LNCAP (cell line): ENCODE measurements around the gene DHRS11.
A peak's percentile ranks its signal among the peaks of the same experiment; 100 is the strongest.

Experiments used
- TF ChIP-seq, protein P1 (sequence below): fragments of 450-650 bp; IDR thresholded peaks from 2 replicates; pipeline ENCODE4 v1.5.1; 2017; ENCODE audit warnings: mild to moderate bottlenecking

Gene DHRS11

DNA sequence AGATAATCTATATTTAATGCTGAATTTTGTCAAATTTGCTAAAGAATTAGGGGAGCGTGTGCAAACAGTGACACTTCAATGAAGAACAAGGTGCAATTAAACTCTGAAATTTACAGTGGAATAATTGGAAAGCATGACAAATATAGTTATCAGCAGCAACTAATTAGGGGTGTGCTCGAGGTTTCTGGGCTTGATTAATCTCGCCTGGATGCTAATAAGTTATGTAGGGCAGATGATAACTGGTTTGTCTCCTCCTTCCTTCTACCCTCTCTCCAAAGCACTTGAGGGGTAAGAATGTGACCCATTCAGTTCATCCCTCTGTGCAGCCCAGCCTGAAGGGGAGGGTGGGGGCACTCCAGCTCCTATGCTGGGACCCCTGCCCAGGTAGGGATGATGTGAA is 31.6 kb downstream of the DHRS11 start:
- TF ChIP-seq, protein P1, sequence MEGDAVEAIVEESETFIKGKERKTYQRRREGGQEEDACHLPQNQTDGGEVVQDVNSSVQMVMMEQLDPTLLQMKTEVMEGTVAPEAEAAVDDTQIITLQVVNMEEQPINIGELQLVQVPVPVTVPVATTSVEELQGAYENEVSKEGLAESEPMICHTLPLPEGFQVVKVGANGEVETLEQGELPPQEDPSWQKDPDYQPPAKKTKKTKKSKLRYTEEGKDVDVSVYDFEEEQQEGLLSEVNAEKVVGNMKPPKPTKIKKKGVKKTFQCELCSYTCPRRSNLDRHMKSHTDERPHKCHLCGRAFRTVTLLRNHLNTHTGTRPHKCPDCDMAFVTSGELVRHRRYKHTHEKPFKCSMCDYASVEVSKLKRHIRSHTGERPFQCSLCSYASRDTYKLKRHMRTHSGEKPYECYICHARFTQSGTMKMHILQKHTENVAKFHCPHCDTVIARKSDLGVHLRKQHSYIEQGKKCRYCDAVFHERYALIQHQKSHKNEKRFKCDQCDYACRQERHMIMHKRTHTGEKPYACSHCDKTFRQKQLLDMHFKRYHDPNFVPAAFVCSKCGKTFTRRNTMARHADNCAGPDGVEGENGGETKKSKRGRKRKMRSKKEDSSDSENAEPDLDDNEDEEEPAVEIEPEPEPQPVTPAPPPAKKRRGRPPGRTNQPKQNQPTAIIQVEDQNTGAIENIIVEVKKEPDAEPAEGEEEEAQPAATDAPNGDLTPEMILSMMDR: no peak

DNA sequence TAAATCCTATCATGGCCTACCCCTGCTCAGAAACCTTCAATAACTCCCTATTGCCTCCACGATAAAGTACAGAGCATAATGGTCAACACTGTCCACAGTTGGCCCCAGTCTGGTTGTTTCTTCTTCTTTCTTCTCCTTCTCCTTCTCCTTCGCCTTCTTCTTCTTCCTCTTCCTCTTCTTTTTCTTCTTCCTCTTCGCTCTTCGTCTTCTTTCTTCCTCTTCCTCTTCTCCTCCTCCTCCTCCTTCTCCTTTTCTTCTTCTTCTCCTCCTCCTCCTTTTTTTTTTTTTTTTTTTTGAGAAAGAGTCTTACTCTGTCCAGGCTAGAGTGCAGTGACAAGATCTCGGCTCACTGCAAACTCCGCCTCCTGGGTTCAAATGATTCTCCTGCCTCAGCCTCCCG is 33.5 kb downstream of the DHRS11 start:
- TF ChIP-seq, protein P1: no peak

DNA sequence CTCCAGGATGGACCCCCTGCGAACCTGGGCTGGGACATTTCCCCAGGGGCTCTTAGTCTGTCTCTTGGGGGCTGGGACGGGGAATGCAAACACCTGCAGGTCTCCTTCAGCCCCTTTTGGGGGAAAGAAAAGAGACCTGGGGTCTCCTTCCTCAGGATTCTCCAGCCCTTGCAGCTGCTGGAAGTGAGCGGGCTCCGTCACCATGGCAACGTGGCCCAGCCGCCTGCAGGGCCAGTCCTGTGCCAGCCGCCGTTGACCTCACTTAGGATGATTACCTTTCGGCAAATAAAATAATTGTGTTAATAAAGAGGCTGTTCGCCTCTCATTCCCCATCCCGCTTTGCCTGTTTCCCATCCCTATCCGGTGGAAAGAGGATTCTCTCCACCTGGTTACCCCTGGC is 35.4 kb downstream of the DHRS11 start:
- TF ChIP-seq, protein P1: no peak

DNA sequence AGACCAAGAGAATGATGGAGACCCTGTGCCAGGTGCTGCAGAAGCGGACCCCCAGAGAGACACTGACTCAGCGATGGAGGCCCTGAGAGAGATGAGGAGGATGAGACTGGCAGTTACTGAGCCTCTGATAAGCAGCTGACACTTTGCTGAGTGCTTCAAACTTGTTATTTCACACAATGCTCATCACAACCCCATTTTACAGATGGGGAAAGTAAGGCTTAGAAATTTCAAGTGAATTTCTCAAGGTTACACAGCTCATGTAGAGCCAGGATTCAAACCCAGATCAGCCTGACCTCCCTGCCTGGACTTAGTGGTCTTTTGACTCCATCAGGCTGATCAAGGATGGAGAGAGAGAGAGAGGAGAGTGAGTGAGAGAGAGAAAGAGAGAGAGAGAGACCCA is 36.9 kb downstream of the DHRS11 start:
- TF ChIP-seq, protein P1: no peak

DNA sequence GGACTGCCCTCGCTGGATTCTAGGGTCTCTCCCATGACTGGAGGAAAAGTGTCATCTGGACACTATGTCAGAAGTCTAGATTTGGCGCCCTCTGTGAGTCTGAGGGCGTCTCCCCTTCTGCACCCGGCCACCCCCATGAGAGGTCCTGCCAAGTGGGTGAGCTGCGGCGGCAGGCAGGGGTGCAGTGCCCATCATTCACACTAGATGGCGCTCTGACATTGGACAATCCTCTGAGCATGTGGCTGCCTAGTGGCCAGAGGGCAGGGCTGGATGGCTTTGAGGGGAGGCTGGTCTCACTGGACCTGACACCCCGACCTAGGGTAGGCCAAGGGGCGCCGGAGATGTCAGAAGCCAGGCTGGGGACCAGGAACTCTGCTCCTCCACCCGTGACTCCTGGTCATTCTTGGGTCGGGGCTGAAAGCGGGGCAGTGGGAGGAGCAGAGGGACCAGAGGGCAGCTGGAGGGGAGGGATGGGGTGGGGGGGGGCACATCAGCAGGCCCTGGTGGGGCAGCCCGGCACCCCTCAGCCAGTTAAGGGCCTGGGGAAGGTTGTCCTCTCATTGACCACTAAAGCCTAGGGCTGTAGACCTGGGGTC is 37.7 kb downstream of the DHRS11 start:
- TF ChIP-seq, protein P1: peak; percentile 99

DNA sequence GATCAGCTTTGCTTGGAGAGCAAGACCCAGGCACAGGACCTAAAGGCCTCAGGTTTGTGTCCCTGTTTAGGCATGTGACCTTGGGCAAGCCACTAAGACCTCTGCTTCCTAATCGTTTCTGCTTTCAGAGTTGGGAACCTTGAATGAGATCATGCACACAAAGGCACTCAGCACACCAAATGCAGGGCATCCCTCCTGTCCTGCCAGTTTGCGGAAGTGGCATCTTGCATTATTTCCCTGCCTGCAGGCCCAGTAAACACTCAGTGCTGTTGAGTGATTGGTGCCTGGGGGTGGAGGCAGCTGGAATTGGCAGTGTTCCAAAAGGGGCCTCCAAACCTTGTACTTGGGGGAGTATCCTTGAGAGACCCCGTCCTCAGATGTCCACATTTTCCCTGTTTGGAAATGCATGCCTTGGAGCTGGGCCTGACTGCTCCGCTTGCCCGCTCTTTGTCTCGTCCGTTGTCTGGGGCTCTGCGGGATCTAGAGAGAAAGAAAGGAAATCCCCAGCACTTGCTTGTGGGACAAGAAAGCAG is 38.4 kb downstream of the DHRS11 start:
- TF ChIP-seq, protein P1: no peak

DNA sequence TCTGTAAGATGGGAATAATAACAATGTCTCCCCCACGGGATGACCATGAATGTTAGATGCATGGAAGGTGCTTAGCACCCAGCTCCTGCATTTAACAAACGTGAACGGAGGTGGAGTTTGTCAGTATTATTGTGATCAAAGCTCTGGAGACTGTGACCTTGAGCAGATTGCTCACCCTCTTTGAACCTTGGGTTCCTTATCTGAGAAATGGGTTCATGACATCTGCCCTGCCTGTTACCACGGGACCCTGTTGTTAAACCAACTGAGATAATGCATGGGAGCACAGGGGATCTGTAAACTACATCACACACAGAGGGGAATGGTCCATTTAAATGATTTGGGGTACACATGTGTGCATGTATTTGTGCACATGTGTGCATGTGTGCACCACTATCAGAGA is 39.3 kb downstream of the DHRS11 start:
- TF ChIP-seq, protein P1: no peak
